H1 (cell line): ENCODE data around the gene BROX. TPM values are rescaled to one million over a fixed set of nuclear protein-coding genes. Genes with fewer than 3 reads are reported as not detected.

Source experiments
- CTCF ChIA-PET: fragments of 300-600 bp; sonication (Branson Sonifier 250); formaldehyde crosslinking; loops from one replicate; lab custom pipeline; 2021; ENCODE audit not compliant: partially characterized antibody; lab: Charles Lee
- POLR2A ChIA-PET: fragments of 300-600 bp; sonication (Branson Sonifier 250); formaldehyde crosslinking; loops from one replicate; lab custom pipeline; 2021; ENCODE audit warnings: inconsistent platforms; ENCODE audit not compliant: partially characterized antibody; lab: Charles Lee
- DNase-seq, 2 experiments: peaks; one replicate each; pipeline versions ENCODE4 v3.0.0 to v3.0.0-alpha.2; 2010 to 2022; ENCODE audit warnings: low spot score in 2 of 2, low read depth in 1 of 2, mixed read lengths in 1 of 2
- FAIRE-seq: peaks from 2 replicates; lab custom pipeline; 2011; peaks lifted over from hg19 to GRCh38; lab: Jason Lieb, UNC
- H2AFZ ChIP-seq: 2 replicates; pipeline ENCODE4 v1.8.1; 2012; ENCODE audit warnings: low read length, inconsistent platforms
- H2AK5ac ChIP-seq: 2 replicates; pipeline ENCODE4 v1.6.1; 2013; ENCODE audit warnings: low read depth, low read length
- H2BK120ac ChIP-seq: replicated peaks from 2 replicates; pipeline ENCODE3; 2013; ENCODE audit warnings: low read depth, low read length, inconsistent platforms
- H2BK12ac ChIP-seq: 2 replicates; pipeline ENCODE4 v1.6.1; 2013; ENCODE audit warnings: low read depth, low read length
- H2BK15ac ChIP-seq: 2 replicates; pipeline ENCODE4 v1.6.1; 2013; ENCODE audit warnings: low read length
- H2BK20ac ChIP-seq: 2 replicates; pipeline ENCODE4 v1.6.1; 2013; ENCODE audit warnings: low read length
- H2BK5ac ChIP-seq: 2 replicates; pipeline ENCODE4 v1.6.1; 2013; ENCODE audit warnings: low read depth, low read length
- H3K14ac ChIP-seq: 2 replicates; pipeline ENCODE4 v1.6.1; 2013; ENCODE audit warnings: inconsistent platforms; ENCODE audit not compliant: insufficient read length
- H3K18ac ChIP-seq: 2 replicates; pipeline ENCODE4 v1.6.1; 2013; ENCODE audit warnings: low read length; ENCODE audit errors: extremely low read depth
- H3K23ac ChIP-seq: 2 replicates; pipeline ENCODE4 v1.6.1; 2013; ENCODE audit warnings: inconsistent platforms; ENCODE audit not compliant: insufficient read length
- H3K23me2 ChIP-seq: 2 replicates; pipeline ENCODE4 v1.6.1; 2013; ENCODE audit warnings: low read depth, low read length
- H3K27ac ChIP-seq: 2 replicates; pipeline ENCODE4 v1.6.1; 2011; ENCODE audit warnings: low read depth, low read length, inconsistent platforms
- H3K27me3 ChIP-seq, 4 experiments: replicated peaks in 1 of 4; 1 replicate in 1 of 4; 2 replicates in 3 of 4; pipeline versions ENCODE4 v1.6.1 to v1.8.1; 2011 to 2013; ENCODE audit warnings: low read length in 3 of 4, mild to moderate bottlenecking in 3 of 4, inconsistent platforms in 2 of 4, mixed read lengths in 2 of 4, moderate library complexity in 1 of 4; ENCODE audit not compliant: control insufficient read depth in 3 of 4, insufficient read depth in 3 of 4; ENCODE audit errors: extremely low read depth in 1 of 4
- H3K36me3 ChIP-seq, 4 experiments: 2 replicates each; pipeline versions ENCODE4 v1.6.1 to v1.8.1; 2011 to 2013; ENCODE audit warnings: mild to moderate bottlenecking in 4 of 4, low read length in 3 of 4, moderate library complexity in 2 of 4, control low read depth in 1 of 4, inconsistent platforms in 1 of 4; ENCODE audit not compliant: insufficient read depth in 4 of 4, control insufficient read depth in 2 of 4
- H3K4ac ChIP-seq: replicated peaks from 2 replicates; pipeline ENCODE3; 2013; ENCODE audit warnings: low read length, low read depth, mixed read lengths, inconsistent platforms; ENCODE audit not compliant: insufficient read length
- H3K4me1 ChIP-seq, 4 experiments: replicated peaks in 1 of 4; 1 replicate in 1 of 4; 2 replicates in 3 of 4; pipeline versions ENCODE4 v1.6.1 to v1.8.1; 2011 to 2013; ENCODE audit warnings: low read length in 3 of 4, inconsistent platforms in 2 of 4, mixed read lengths in 1 of 4; ENCODE audit not compliant: insufficient read depth in 4 of 4, control insufficient read depth in 3 of 4
- H3K4me2 ChIP-seq, 2 experiments: 2 replicates each; pipeline versions ENCODE4 v1.6.1 to v1.8.1; 2011 to 2013; ENCODE audit warnings: low read depth in 2 of 2, low read length in 2 of 2, control low read depth in 1 of 2, inconsistent platforms in 1 of 2, mild to moderate bottlenecking in 1 of 2; ENCODE audit not compliant: insufficient read depth in 1 of 2
- H3K4me3 ChIP-seq, 4 experiments: fragments of 200-600, 300-600 bp in 1 of 4; sonication (generic), shearing (Covaris generic), sonication (Bioruptor Twin) in 1 of 4; 2 replicates each; pipeline versions ENCODE4 v1.5.1 to v1.8.1; 2011 to 2016; ENCODE audit warnings: low read length in 4 of 4, low read depth in 3 of 4, control low read depth in 2 of 4, inconsistent platforms in 2 of 4, mild to moderate bottlenecking in 2 of 4, mixed read lengths in 1 of 4, moderate library complexity in 1 of 4; ENCODE audit not compliant: insufficient read depth in 2 of 4; ENCODE audit errors: extremely low read depth in 1 of 4
- H3K56ac ChIP-seq: replicated peaks from 2 replicates; pipeline ENCODE3; 2013; ENCODE audit warnings: low read depth, mild to moderate bottlenecking, mixed read lengths, low read length, inconsistent platforms; ENCODE audit not compliant: insufficient read length
- H3K79me1 ChIP-seq: 2 replicates; pipeline ENCODE4 v1.6.1; 2013; ENCODE audit warnings: low read depth, low read length, control low read depth
- H3K79me2 ChIP-seq, 2 experiments: 2 replicates each; pipeline versions ENCODE4 v1.6.1 to v1.8.1; 2012 to 2013; ENCODE audit warnings: low read length in 2 of 2, mild to moderate bottlenecking in 2 of 2, inconsistent platforms in 1 of 2; ENCODE audit not compliant: insufficient read depth in 2 of 2, control insufficient read depth in 1 of 2
- H3K9ac ChIP-seq, 4 experiments: replicated peaks in 1 of 4; 1 replicate in 1 of 4; 2 replicates in 3 of 4; pipeline versions ENCODE4 v1.6.1 to v1.8.1; 2011 to 2013; ENCODE audit warnings: low read depth in 3 of 4, low read length in 3 of 4, control low read depth in 2 of 4, mild to moderate bottlenecking in 2 of 4, moderate library complexity in 2 of 4, inconsistent platforms in 1 of 4; ENCODE audit errors: extremely low read depth in 1 of 4
- H3K9me3 ChIP-seq, 2 experiments: 2 replicates each; pipeline versions ENCODE4 v1.6.1 to v1.8.1; 2012 to 2013; ENCODE audit warnings: mild to moderate bottlenecking in 2 of 2, moderate library complexity in 2 of 2, control low read depth in 1 of 2, inconsistent platforms in 1 of 2, low read depth in 1 of 2, low read length in 1 of 2, mixed read lengths in 1 of 2; ENCODE audit not compliant: insufficient read depth in 2 of 2
- H4K20me1 ChIP-seq, 2 experiments: replicated peaks in 1 of 2; 2 replicates each; pipeline versions ENCODE3 to v1.8.1; 2011 to 2013; ENCODE audit warnings: inconsistent platforms in 2 of 2, low read length in 2 of 2, mild to moderate bottlenecking in 1 of 2; ENCODE audit not compliant: insufficient read depth in 2 of 2, control insufficient read depth in 1 of 2
- H4K5ac ChIP-seq: 2 replicates; pipeline ENCODE4 v1.6.1; 2013; ENCODE audit warnings: low read length, low read depth, mixed read lengths, inconsistent platforms; ENCODE audit not compliant: insufficient read length
- H4K8ac ChIP-seq: 2 replicates; pipeline ENCODE4 v1.8.0; 2013; ENCODE audit warnings: mild to moderate bottlenecking, moderate library complexity, low read length, inconsistent platforms; ENCODE audit not compliant: insufficient read depth; ENCODE audit errors: extremely low read depth
- H4K91ac ChIP-seq: replicated peaks from 2 replicates; pipeline ENCODE3; 2013; ENCODE audit warnings: low read length, mixed read lengths, inconsistent platforms; ENCODE audit not compliant: insufficient read length
- CHD2 ChIP-seq: IDR thresholded peaks from 2 replicates; pipeline ENCODE4 v1.6.1; 2012; ENCODE audit warnings: low read length, improper control_type of control experiment
- EGR1 ChIP-seq: IDR thresholded peaks from 2 replicates; pipeline ENCODE4 v1.6.1; 2011; ENCODE audit warnings: low read depth, low read length, borderline replicate concordance
- EP300 ChIP-seq, 2 experiments: IDR thresholded peaks; 1 replicate in 1 of 2; 2 replicates in 1 of 2; pipeline ENCODE4 v1.6.1; 2011 to 2012; ENCODE audit warnings: low read depth in 2 of 2, low read length in 2 of 2, mild to moderate bottlenecking in 2 of 2, borderline replicate concordance in 1 of 2, inconsistent platforms in 1 of 2, moderate library complexity in 1 of 2
- RAD21 ChIP-seq, 2 experiments: IDR thresholded peaks in 1 of 2; conservative IDR thresholded peaks in 1 of 2; 2 replicates each; pipeline ENCODE4 v1.6.1; 2011; ENCODE audit warnings: low read depth in 2 of 2, low read length in 2 of 2, improper control_type of control experiment in 1 of 2, inconsistent platforms in 1 of 2, mild to moderate bottlenecking in 1 of 2, moderate library complexity in 1 of 2
- RFX5 ChIP-seq: IDR thresholded peaks from 2 replicates; pipeline ENCODE4 v1.6.1; 2011; ENCODE audit warnings: low read depth, low read length, improper control_type of control experiment, borderline replicate concordance
- RNF2 ChIP-seq: fragments of 200-900, 300-1000 bp; sonication (generic); IDR thresholded peaks from 2 replicates; pipeline ENCODE4 v1.7.1; 2016; ENCODE audit warnings: borderline replicate concordance, low read depth, mild to moderate bottlenecking, antibody characterized with exemption, low read length; ENCODE audit not compliant: poor library complexity, severe bottlenecking; ENCODE audit errors: missing control alignments
- SP1 ChIP-seq: IDR thresholded peaks from 2 replicates; pipeline ENCODE4 v1.6.1; 2011; ENCODE audit warnings: low read depth, low read length
- SRF ChIP-seq: IDR thresholded peaks from 2 replicates; pipeline ENCODE4 v1.6.1; 2011; ENCODE audit warnings: mild to moderate bottlenecking, low read depth, low read length, moderate library complexity
- TBP ChIP-seq: IDR thresholded peaks from 2 replicates; pipeline ENCODE4 v1.6.1; 2011; ENCODE audit warnings: low read depth, low read length, improper control_type of control experiment
- WGBS, 2 experiments: shearing (Covaris generic) in 1 of 2; methylation state at CpG; one replicate each; pipeline versions ENCODE4 v1.1.6 to v1.1.7; 2013 to 2015; ENCODE audit warnings: low lambda C conversion rate in 2 of 2, mixed read lengths in 2 of 2, inconsistent platforms in 1 of 2, low coverage in 1 of 2, missing lambda C conversion rate in 1 of 2; ENCODE audit not compliant: insufficient replicate concordance in 2 of 2, insufficient coverage in 1 of 2, insufficient read length in 1 of 2; ENCODE audit errors: extremely low coverage in 1 of 2, missing lambda C conversion rate in 1 of 2; 5-methylcytosine and 5-hydroxymethylcytosine counted together
- polyA plus RNA-seq, 7 experiments: library from polyadenylated mRNA; depleted of rRNA in 3 of 7; stranded (reverse) in 5 of 7; unstranded in 2 of 7; fragments of >200 nt in 5 of 7; fragments of 200-250 nt in 2 of 7; gene quantifications; 1 replicate in 5 of 7; 2 replicates in 1 of 7; 4 replicates in 1 of 7; pipeline versions ENCODE4 v1.2.1 to v1.2.3, GENCODE V29; 2011 to 2013; ENCODE audit warnings: missing spikeins in 2 of 7, mixed read lengths in 2 of 7
- total RNA-seq: library from RNA; stranded (reverse); fragmentation: NEBNext Ultra II Directional; extraction: Animal tissue kit (Norgen Biotek cat#: 25700); gene quantifications from 2 replicates; pipeline ENCODE4 v1.2.1, GENCODE V29; 2021
- TF ChIP-seq, protein P1 (sequence below), 3 experiments: IDR thresholded peaks; 1 replicate in 2 of 3; 2 replicates in 1 of 3; pipeline versions ENCODE4 v1.5.1 to v1.6.1; 2011; ENCODE audit warnings: low read length in 3 of 3, mild to moderate bottlenecking in 3 of 3, inconsistent platforms in 2 of 3, low read depth in 1 of 3, moderate library complexity in 1 of 3; ENCODE audit not compliant: insufficient read depth in 1 of 3; ENCODE audit errors: control extremely low read depth in 1 of 3

Gene BROX
- total and polyA plus RNA-seq, 2 of the 8 experiments (the other 6 are each of a cell fraction or from before 2014, with no cell fraction given) = 3.8 to 26.7 TPM

DNA sequence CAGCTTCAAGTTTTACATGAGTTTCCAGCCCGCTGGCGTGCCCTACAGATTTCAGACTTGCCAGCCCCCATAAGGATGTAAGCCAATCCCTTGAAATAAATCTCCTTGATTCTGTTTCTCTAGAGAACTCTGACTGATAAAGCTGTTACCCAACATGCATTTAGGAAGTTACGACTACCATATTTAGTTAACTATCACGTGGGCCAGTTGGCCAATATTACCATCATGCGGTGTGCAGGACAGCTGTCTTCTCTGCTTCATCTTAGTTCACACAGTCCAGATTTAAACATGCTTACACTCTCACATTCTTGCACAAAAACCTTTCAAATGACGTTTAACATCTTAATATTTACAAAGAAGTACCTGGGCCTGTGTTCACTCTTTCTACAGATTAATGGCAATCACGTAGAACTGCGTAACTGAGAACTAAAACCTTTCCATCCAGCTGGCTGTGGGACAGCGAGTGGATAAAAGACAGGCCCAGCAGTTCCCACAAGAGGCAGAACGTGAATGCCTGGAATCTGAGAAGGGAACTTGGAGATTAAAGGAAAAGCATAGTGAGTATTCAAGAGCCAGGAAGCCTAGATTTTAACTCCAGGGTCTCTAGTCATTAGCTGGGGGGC is 45.4 kb downstream of the BROX start:
- Histone ChIP-seq H3K36me3 (no peaks in the 10 kb centered on the region), H3K4me2 (no peak overlapping the region), H3K56ac (no peak overlapping the region), H2AK5ac (no peak overlapping the region), H4K8ac (no peak overlapping the region), H3K4me3 (no peak overlapping the region), H2BK15ac (no peak overlapping the region), H3K79me1 (no peaks in the 10 kb centered on the region), H3K27me3 (no peaks in the 10 kb centered on the region), H2BK20ac (no peak overlapping the region), H4K91ac (no peak overlapping the region), H4K5ac (no peak overlapping the region), H2BK5ac (no peak overlapping the region), H3K23me2 (no peaks in the 10 kb centered on the region), H3K9me3 (no peaks in the 10 kb centered on the region), H4K20me1 (no peaks in the 10 kb centered on the region), H3K18ac (no peak overlapping the region), H3K27ac (no peak overlapping the region), H3K4ac (no peak overlapping the region), H2BK12ac (no peak overlapping the region), H3K14ac (no peak overlapping the region), H3K23ac (no peak overlapping the region), H2BK120ac (no peak overlapping the region), H3K9ac (no peak overlapping the region), H3K4me1 (no peaks in the 10 kb centered on the region), H2AFZ (no peak overlapping the region), H3K79me2 (no peaks in the 10 kb centered on the region)
- 82% methylated on average over 10 of the region's 10 CpGs; no CpG with 5 or more reads in 1 of the 2 experiments for WGBS, 2 experiments
- DNase-seq (no peak), FAIRE-seq (no peak)
- ChIA-PET CTCF (interaction anchor here (0.7 to 2.4 kb wide), 4 partner anchors 11 to 332 kb away, joined by 3 to 12 read pairs (median 3); no protein-coding TSS in a partner anchor), POLR2A (no interaction called here)
- TF ChIP-seq RFX5 (no peak), TBP (no peak), RNF2 (no peak), SP1 (no peak), EP300 (IDR thresholded peaks at IDR 0.05; ENCODE audit: borderline replicate concordance in 1 of 2, low read depth in 2 of 2, low read length in 2 of 2) (no peak), RAD21 (IDR thresholded peaks at IDR 0.05 in 1 of 2, conservative IDR thresholded peaks at IDR 0.05 in 1 of 2; ENCODE audit: low read depth in 2 of 2, low read length in 2 of 2) (no peak), EGR1 (no peak), CHD2 (no peak), SRF (no peak)
- TF ChIP-seq, protein P1, sequence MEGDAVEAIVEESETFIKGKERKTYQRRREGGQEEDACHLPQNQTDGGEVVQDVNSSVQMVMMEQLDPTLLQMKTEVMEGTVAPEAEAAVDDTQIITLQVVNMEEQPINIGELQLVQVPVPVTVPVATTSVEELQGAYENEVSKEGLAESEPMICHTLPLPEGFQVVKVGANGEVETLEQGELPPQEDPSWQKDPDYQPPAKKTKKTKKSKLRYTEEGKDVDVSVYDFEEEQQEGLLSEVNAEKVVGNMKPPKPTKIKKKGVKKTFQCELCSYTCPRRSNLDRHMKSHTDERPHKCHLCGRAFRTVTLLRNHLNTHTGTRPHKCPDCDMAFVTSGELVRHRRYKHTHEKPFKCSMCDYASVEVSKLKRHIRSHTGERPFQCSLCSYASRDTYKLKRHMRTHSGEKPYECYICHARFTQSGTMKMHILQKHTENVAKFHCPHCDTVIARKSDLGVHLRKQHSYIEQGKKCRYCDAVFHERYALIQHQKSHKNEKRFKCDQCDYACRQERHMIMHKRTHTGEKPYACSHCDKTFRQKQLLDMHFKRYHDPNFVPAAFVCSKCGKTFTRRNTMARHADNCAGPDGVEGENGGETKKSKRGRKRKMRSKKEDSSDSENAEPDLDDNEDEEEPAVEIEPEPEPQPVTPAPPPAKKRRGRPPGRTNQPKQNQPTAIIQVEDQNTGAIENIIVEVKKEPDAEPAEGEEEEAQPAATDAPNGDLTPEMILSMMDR (IDR thresholded peaks at IDR 0.05; ENCODE audit: control extremely low read depth in 1 of 3, insufficient read depth in 1 of 3, low read depth in 1 of 3, low read length in 3 of 3) = no peak
